ENCODE data around the gene DCP1A. TPM values are rescaled to one million over a fixed set of nuclear protein-coding genes. Genes with fewer than 3 reads are reported as not detected.
A peak's percentile ranks its signal among the peaks of the same experiment; 100 is the strongest.

Gene DCP1A
- total and polyA plus RNA-seq, 2 of the 13 experiments (the other 11 are each of a cell fraction or from before 2014, with no cell fraction given) = 14.2 to 41.2 TPM

DNA sequence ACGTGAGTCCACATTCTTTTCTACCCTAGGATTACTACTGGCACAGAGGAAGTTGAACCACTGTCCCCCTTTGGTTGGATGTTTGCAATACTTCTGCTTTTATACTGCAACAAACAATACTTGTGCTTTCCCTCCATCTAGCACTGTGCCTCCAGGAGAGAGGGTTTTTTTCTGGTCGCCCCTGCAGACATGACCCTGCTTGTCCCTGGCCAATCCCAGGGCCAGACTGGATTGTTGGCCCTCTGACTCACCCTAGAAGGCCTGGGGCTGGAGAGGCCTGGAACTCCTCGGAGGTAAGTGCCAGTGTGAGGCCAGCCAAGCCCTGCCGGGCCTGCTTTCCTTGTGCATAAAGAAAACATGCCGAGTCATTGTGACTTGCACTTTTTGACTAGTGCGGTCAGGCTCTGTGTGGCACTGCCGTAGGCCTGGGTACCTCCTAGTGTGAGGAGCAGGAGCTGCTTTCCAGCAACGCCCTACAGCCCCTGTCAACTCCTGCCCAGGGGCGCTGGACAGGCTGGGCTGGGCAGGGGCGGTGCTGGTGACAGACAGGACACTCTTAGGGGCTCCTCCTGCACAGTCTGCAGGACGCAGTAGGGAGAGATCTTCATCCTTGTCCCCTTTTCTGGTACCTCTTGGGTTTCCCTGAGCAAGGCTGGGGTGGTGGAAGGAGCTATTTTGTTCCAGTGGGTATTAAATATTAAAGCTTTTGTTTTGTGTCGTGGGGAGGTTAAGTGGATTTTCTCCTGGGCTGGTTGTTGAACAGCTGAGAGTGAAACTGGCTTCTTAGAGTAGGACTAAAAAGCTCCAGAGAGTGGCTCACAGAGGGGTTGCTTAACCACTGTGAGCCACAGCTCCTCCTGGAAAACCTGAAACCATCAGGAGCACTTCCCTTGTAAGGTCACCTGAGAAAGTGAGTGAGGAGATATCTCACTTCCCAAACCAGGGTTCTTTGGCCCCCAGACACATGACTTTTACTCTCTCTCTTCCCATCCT, 77.2 kb downstream of the DCP1A start (continued):
- TF ChIP-seq, protein P1, sequence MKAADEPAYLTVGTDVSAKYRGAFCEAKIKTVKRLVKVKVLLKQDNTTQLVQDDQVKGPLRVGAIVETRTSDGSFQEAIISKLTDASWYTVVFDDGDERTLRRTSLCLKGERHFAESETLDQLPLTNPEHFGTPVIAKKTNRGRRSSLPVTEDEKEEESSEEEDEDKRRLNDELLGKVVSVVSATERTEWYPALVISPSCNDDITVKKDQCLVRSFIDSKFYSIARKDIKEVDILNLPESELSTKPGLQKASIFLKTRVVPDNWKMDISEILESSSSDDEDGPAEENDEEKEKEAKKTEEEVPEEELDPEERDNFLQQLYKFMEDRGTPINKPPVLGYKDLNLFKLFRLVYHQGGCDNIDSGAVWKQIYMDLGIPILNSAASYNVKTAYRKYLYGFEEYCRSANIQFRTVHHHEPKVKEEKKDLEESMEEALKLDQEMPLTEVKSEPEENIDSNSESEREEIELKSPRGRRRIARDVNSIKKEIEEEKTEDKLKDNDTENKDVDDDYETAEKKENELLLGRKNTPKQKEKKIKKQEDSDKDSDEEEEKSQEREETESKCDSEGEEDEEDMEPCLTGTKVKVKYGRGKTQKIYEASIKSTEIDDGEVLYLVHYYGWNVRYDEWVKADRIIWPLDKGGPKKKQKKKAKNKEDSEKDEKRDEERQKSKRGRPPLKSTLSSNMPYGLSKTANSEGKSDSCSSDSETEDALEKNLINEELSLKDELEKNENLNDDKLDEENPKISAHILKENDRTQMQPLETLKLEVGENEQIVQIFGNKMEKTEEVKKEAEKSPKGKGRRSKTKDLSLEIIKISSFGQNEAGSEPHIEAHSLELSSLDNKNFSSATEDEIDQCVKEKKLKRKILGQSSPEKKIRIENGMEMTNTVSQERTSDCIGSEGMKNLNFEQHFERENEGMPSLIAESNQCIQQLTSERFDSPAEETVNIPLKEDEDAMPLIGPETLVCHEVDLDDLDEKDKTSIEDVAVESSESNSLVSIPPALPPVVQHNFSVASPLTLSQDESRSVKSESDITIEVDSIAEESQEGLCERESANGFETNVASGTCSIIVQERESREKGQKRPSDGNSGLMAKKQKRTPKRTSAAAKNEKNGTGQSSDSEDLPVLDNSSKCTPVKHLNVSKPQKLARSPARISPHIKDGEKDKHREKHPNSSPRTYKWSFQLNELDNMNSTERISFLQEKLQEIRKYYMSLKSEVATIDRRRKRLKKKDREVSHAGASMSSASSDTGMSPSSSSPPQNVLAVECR (CRISPR knock-in tag; IDR thresholded peaks at IDR 0.05; ENCODE audit: borderline replicate concordance) = peak; percentile 77
- TF ChIP-seq, protein P2, sequence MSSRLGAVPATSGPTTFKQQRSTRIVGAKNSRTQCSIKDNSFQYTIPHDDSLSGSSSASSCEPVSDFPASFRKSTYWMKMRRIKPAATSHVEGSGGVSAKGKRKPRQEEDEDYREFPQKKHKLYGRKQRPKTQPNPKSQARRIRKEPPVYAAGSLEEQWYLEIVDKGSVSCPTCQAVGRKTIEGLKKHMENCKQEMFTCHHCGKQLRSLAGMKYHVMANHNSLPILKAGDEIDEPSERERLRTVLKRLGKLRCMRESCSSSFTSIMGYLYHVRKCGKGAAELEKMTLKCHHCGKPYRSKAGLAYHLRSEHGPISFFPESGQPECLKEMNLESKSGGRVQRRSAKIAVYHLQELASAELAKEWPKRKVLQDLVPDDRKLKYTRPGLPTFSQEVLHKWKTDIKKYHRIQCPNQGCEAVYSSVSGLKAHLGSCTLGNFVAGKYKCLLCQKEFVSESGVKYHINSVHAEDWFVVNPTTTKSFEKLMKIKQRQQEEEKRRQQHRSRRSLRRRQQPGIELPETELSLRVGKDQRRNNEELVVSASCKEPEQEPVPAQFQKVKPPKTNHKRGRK (CRISPR knock-in tag; IDR thresholded peaks at IDR 0.05) = no peak
- peak; percentile 61 for TF ChIP-seq ZNF501 (CRISPR knock-in tag; IDR thresholded peaks at IDR 0.05)
- TF ChIP-seq MTF2 (CRISPR knock-in tag; IDR thresholded peaks at IDR 0.05; ENCODE audit: borderline replicate concordance) = 0 out of 2 replicates have a peak, but pooled peaks have one; percentile 58
- no peak for TF ChIP-seq ZNF460 (CRISPR knock-in tag; IDR thresholded peaks at IDR 0.05; ENCODE audit: borderline replicate concordance)
- TF ChIP-seq, protein P3, sequence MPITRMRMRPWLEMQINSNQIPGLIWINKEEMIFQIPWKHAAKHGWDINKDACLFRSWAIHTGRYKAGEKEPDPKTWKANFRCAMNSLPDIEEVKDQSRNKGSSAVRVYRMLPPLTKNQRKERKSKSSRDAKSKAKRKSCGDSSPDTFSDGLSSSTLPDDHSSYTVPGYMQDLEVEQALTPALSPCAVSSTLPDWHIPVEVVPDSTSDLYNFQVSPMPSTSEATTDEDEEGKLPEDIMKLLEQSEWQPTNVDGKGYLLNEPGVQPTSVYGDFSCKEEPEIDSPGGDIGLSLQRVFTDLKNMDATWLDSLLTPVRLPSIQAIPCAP (CRISPR knock-in tag; IDR thresholded peaks at IDR 0.05; ENCODE audit: low read depth) = no peak
- TF ChIP-seq NFYC (CRISPR knock-in tag; IDR thresholded peaks at IDR 0.05) = peak; percentile 45
- TF ChIP-seq ZNF224 (CRISPR knock-in tag; IDR thresholded peaks at IDR 0.05) = no peak; the same call in 1 of the 2 replicates
- TF ChIP-seq FOXK2 (IDR thresholded peaks at IDR 0.05) = no peak
- TF ChIP-seq SKI (IDR thresholded peaks at IDR 0.05; ENCODE audit: partially characterized antibody) = peak; percentile 16
- no peak for TF ChIP-seq ZNF230 (CRISPR knock-in tag; IDR thresholded peaks at IDR 0.05)
- TF ChIP-seq, protein P4, sequence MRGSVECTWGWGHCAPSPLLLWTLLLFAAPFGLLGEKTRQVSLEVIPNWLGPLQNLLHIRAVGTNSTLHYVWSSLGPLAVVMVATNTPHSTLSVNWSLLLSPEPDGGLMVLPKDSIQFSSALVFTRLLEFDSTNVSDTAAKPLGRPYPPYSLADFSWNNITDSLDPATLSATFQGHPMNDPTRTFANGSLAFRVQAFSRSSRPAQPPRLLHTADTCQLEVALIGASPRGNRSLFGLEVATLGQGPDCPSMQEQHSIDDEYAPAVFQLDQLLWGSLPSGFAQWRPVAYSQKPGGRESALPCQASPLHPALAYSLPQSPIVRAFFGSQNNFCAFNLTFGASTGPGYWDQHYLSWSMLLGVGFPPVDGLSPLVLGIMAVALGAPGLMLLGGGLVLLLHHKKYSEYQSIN (CRISPR knock-in tag; IDR thresholded peaks at IDR 0.05; ENCODE audit: borderline replicate concordance) = no peak
- peak; percentile 93 for TF ChIP-seq SAP130 (CRISPR knock-in tag; IDR thresholded peaks at IDR 0.05; ENCODE audit: low read depth)
- no peak for TF ChIP-seq CHD2 (IDR thresholded peaks at IDR 0.05; ENCODE audit: low read depth, low read length)
- TF ChIP-seq ZNF619 (CRISPR knock-in tag; IDR thresholded peaks at IDR 0.05) = no peak
- TF ChIP-seq ZSCAN9 (CRISPR knock-in tag; IDR thresholded peaks at IDR 0.05; ENCODE audit: borderline replicate concordance) = no peak
- no peak for TF ChIP-seq KAT2B (IDR thresholded peaks at IDR 0.05; ENCODE audit: borderline replicate concordance, low read depth, low read length)
- no peak for TF ChIP-seq ZBTB7A (CRISPR knock-in tag; IDR thresholded peaks at IDR 0.05)
